Uterus (tissue), 4 donors: ENCODE measurements around the gene HSD3B7. TPM values are rescaled to one million over a fixed set of nuclear protein-coding genes. Genes with fewer than 3 reads are reported as not detected.

Experiments used
- DNase-seq, 2 donors: peaks; one replicate each; pipeline ENCODE4 v3.0.0-alpha.2; 2019 to 2020
- H3K27ac ChIP-seq, 2 donors: fragments of 200-600 bp; sonication (generic); 1 replicate in 1 of 2; 2 replicates in 1 of 2; pipeline ENCODE4 v1.5.1; 2016 to 2018
- H3K27me3 ChIP-seq, 2 donors: fragments of 200-600 bp; sonication (generic); one replicate each; pipeline ENCODE4 v1.5.1; 2018 to 2019; ENCODE audit warnings: control low read depth in 1 of 2
- H3K36me3 ChIP-seq, 2 donors: fragments of 200-600 bp; sonication (generic); one replicate each; pipeline ENCODE4 v1.5.1; 2019; ENCODE audit warnings: control low read depth in 1 of 2
- H3K4me1 ChIP-seq, 2 donors: fragments of 200-600 bp; sonication (generic); one replicate each; pipeline ENCODE4 v1.5.1; 2018 to 2019; ENCODE audit warnings: control low read depth in 1 of 2
- H3K4me3 ChIP-seq, 2 donors: fragments of 200-600 bp; sonication (generic); 1 replicate in 1 of 2; 2 replicates in 1 of 2; pipeline ENCODE4 v1.5.1; 2018 to 2019; ENCODE audit warnings: mild to moderate bottlenecking in 1 of 2
- H3K9me3 ChIP-seq, 2 donors: fragments of 200-600 bp; sonication (generic); one replicate each; pipeline ENCODE4 v1.5.1; 2019; ENCODE audit warnings: control low read depth in 1 of 2
- CTCF ChIP-seq, 4 experiments: fragments of 200-600 bp in 2 of 4; fragments of 450-650 bp in 2 of 4; sonication (generic) in 2 of 4; IDR thresholded peaks; one replicate each; pipeline ENCODE4 v1.5.1; 2016 to 2019; ENCODE audit warnings: antibody characterized with exemption in 4 of 4, mild to moderate bottlenecking in 2 of 4, moderate library complexity in 1 of 4
- POLR2A ChIP-seq, 2 donors: fragments of 450-650 bp; IDR thresholded peaks; one replicate each; pipeline ENCODE4 v1.6.1; 2016; ENCODE audit warnings: antibody characterized with exemption in 2 of 2, mild to moderate bottlenecking in 1 of 2, moderate library complexity in 1 of 2
- intact Hi-C: fragments of 100-400 bp; cut with DNase I; formaldehyde crosslinking; loops from one replicate; pipeline ENCODE4 v1.15.1; 2023; ENCODE audit warnings: low total_unique reads
- total RNA-seq, 4 donors: library from RNA; depleted of rRNA in 3 of 4; stranded (reverse); fragments of >200 nt in 3 of 4; gene quantifications; one replicate each; pipeline versions ENCODE4 v1.1.0 to v1.2.4, GENCODE V29; 2014 to 2023
- donor health status: DM: yes; HTN: yes; CAD: no.

The HSD3B7 gene
- total RNA-seq, 4 donors from 2014 or later = 7.2 to 18.0 (median 11.3) TPM

- H3K4me3 ChIP-seq = no peak overlapping the region
- no peaks in the 10 kb centered on the region for H3K9me3 ChIP-seq
- no peaks in the 10 kb centered on the region for H3K4me1 ChIP-seq
- H3K36me3 ChIP-seq = no peaks in the 10 kb centered on the region
- TF ChIP-seq POLR2A (IDR thresholded peaks at IDR 0.05) (no peak), CTCF (IDR thresholded peaks at IDR 0.05) (no peak)
- no peaks in the 10 kb centered on the region for H3K27me3 ChIP-seq
- intact Hi-C loops = no loop called here
- no peak for DNase-seq
- no peak overlapping the region for H3K27ac ChIP-seq
Measured at GRCh38 chr16:30971298-30971697, 13.7 kb upstream of the HSD3B7 start.

- intact Hi-C loops = no loop called here
- no peak overlapping the region for H3K27ac ChIP-seq
- H3K27me3 ChIP-seq = no peaks in the 10 kb centered on the region
- DNase-seq = no peak
- H3K4me3 ChIP-seq = no peak overlapping the region
- no peaks in the 10 kb centered on the region for H3K9me3 ChIP-seq
- H3K4me1 ChIP-seq = no peaks in the 10 kb centered on the region
- H3K36me3 ChIP-seq = no peaks in the 10 kb centered on the region
- TF ChIP-seq POLR2A (IDR thresholded peaks at IDR 0.05) = no peak
Measured at GRCh38 chr16:30972872-30973271, 12.1 kb upstream of the HSD3B7 start.

- Histone ChIP-seq H3K27me3 (no peaks in the 10 kb centered on the region), H3K27ac (no peak overlapping the region), H3K9me3 (no peaks in the 10 kb centered on the region), H3K4me1 (no peaks in the 10 kb centered on the region), H3K36me3 (no peaks in the 10 kb centered on the region), H3K4me3 (no peak overlapping the region)
- TF ChIP-seq POLR2A (IDR thresholded peaks at IDR 0.05) = no peak
- no peak for TF ChIP-seq CTCF (IDR thresholded peaks at IDR 0.05)
- intact Hi-C loops = no loop called here
- DNase-seq = no peak
Measured at GRCh38 chr16:30974348-30974747, 10.7 kb upstream of the HSD3B7 start.

- no peak for DNase-seq
- intact Hi-C loops = no loop called here
- TF ChIP-seq CTCF (IDR thresholded peaks at IDR 0.05) (no peak), POLR2A (IDR thresholded peaks at IDR 0.05) (no peak)
- Histone ChIP-seq H3K27ac (no peak overlapping the region), H3K9me3 (no peaks in the 10 kb centered on the region), H3K36me3 (no peaks in the 10 kb centered on the region), H3K4me1 (no peaks in the 10 kb centered on the region), H3K4me3 (no peak overlapping the region), H3K27me3 (no peaks in the 10 kb centered on the region)
Measured at GRCh38 chr16:30976486-30976885, 8.5 kb upstream of the HSD3B7 start.

GRCh38 chr16:30977502-30977901 is 7.5 kb upstream of the HSD3B7 start:
- intact Hi-C loops = no loop called here
- Histone ChIP-seq H3K36me3 (no peaks in the 10 kb centered on the region), H3K27ac (no peak overlapping the region), H3K27me3 (no peaks in the 10 kb centered on the region), H3K4me3 (no peak overlapping the region), H3K9me3 (no peaks in the 10 kb centered on the region), H3K4me1 (no peaks in the 10 kb centered on the region)
- TF ChIP-seq POLR2A (IDR thresholded peaks at IDR 0.05) = no peak
- no peak for TF ChIP-seq CTCF (IDR thresholded peaks at IDR 0.05)
- DNase-seq = no peak
